ENCODE measurements around the gene PTOV1.

Gene PTOV1

GRCh38 chr19:49829721-49830120 lies 21.2 kb upstream of the PTOV1 start:
- Histone ChIP-seq H3K27ac (ENCODE audit: extremely low read depth, low read depth, low read length) (no peak overlapping the region), H3K4me1 (ENCODE audit: control insufficient read depth, insufficient read depth, low read length) (no peaks in the 10 kb centered on the region; the same call in 1 of the 2 replicates), H3K9me3 (ENCODE audit: control insufficient read depth, insufficient read depth, low read depth, low read length) (no peaks in the 10 kb centered on the region), H3K36me3 (ENCODE audit: control insufficient read depth in 2 of 2, insufficient read depth in 1 of 2, low read length in 2 of 2) (peaks cover 10 to 78% of the 10 kb centered on the region in 2 experiments; a peak in 2 of 3 replicates), H3K4me3 (ENCODE audit: low read depth, low read length) (no peak overlapping the region)
- TF ChIP-seq KLF17 (tag by site-specific recombination; IDR thresholded peaks at IDR 0.05) (no peak), ZIC2 (tag by site-specific recombination; IDR thresholded peaks at IDR 0.05) (no peak), PRDM4 (tag by site-specific recombination; IDR thresholded peaks at IDR 0.05) (no peak), ZNF747 (tag by site-specific recombination; IDR thresholded peaks at IDR 0.05) (no peak), FEZF1 (tag by site-specific recombination; IDR thresholded peaks at IDR 0.05) (no peak), ZNF501 (tag by site-specific recombination; IDR thresholded peaks at IDR 0.05) (no peak), ZNF621 (tag by site-specific recombination; IDR thresholded peaks at IDR 0.05) (no peak), ZNF624 (tag by site-specific recombination; IDR thresholded peaks at IDR 0.05) (no peak), ZNF292 (tag by site-specific recombination; IDR thresholded peaks at IDR 0.05; ENCODE audit: borderline replicate concordance, low read depth) (no peak)
- TF ChIP-seq, protein P1, sequence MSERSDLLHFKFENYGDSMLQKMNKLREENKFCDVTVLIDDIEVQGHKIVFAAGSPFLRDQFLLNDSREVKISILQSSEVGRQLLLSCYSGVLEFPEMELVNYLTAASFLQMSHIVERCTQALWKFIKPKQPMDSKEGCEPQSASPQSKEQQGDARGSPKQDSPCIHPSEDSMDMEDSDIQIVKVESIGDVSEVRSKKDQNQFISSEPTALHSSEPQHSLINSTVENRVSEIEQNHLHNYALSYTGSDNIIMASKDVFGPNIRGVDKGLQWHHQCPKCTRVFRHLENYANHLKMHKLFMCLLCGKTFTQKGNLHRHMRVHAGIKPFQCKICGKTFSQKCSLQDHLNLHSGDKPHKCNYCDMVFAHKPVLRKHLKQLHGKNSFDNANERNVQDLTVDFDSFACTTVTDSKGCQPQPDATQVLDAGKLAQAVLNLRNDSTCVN (tag by site-specific recombination; optimal IDR thresholded peaks at IDR 0.05), result no peak
- POLR2A ChIA-PET, result interaction anchor here (0.6 kb wide), 1 partner anchor 266 kb away, joined by 4 read pairs; no protein-coding TSS in a partner anchor
- CTCF ChIA-PET, result no interaction called here

DNA sequence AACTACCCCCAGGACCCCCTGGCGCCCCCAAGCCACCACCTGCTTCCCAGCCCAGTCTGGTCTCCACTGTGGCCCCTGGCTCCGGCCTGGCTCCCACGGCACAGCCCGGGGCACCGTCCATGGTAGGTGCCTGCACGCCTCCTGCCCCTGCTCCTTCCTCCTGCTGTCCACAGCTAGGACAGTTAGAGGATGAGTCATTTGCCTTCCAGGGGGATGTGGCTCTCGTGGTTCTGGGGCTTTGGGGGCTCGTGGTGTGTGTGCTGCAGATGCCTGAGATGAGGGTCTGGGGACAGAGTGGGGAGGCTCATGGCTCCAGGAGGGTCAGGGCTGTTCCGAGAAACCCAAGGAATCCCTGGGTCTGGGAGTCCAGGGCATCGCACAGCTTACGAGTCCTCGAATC lies 20.2 kb upstream of the PTOV1 start:
- Histone ChIP-seq H3K4me1 (ENCODE audit: control insufficient read depth, insufficient read depth, low read length) (no peaks in the 10 kb centered on the region), H3K9me3 (ENCODE audit: control insufficient read depth, insufficient read depth, low read depth, low read length) (no peaks in the 10 kb centered on the region), H3K36me3 (ENCODE audit: control insufficient read depth in 2 of 2, insufficient read depth in 1 of 2, low read length in 2 of 2) (peaks cover 6 to 89% of the 10 kb centered on the region in 2 experiments; a peak in 2 of 3 replicates), H3K27ac (ENCODE audit: extremely low read depth, low read depth, low read length) (0 out of 2 replicates have a peak overlapping the region, but pooled peaks have one; percentile 9), H3K4me3 (ENCODE audit: low read depth, low read length) (no peak overlapping the region)
- POLR2A ChIA-PET, result no interaction called here
- CTCF ChIA-PET, result no interaction called here
- no peak for TF ChIP-seq SCRT2 (tag by site-specific recombination; IDR thresholded peaks at IDR 0.05)
- no peak for TF ChIP-seq ZNF404 (tag by site-specific recombination; IDR thresholded peaks at IDR 0.05)
- TF ChIP-seq ZNF555 (tag by site-specific recombination; conservative IDR thresholded peaks at IDR 0.05), result no peak
- TF ChIP-seq ZBTB17 (tag by site-specific recombination; IDR thresholded peaks at IDR 0.05), result no peak
- no peak for TF ChIP-seq WT1 (tag by site-specific recombination; IDR thresholded peaks at IDR 0.05)
- TF ChIP-seq ZNF362 (tag by site-specific recombination; IDR thresholded peaks at IDR 0.05), result no peak
- no peak for TF ChIP-seq ZNF518A (tag by site-specific recombination; conservative IDR thresholded peaks at IDR 0.05; ENCODE audit: low read depth)
- no peak for TF ChIP-seq ZNF830 (tag by site-specific recombination; IDR thresholded peaks at IDR 0.05; ENCODE audit: low read depth)
- no peak for TF ChIP-seq ZNF629 (tag by site-specific recombination; IDR thresholded peaks at IDR 0.05)
- no peak for TF ChIP-seq ZNF202 (tag by site-specific recombination; IDR thresholded peaks at IDR 0.05; ENCODE audit: borderline replicate concordance)
- TF ChIP-seq ZSCAN16 (tag by site-specific recombination; IDR thresholded peaks at IDR 0.05), result no peak
- TF ChIP-seq, protein P2, sequence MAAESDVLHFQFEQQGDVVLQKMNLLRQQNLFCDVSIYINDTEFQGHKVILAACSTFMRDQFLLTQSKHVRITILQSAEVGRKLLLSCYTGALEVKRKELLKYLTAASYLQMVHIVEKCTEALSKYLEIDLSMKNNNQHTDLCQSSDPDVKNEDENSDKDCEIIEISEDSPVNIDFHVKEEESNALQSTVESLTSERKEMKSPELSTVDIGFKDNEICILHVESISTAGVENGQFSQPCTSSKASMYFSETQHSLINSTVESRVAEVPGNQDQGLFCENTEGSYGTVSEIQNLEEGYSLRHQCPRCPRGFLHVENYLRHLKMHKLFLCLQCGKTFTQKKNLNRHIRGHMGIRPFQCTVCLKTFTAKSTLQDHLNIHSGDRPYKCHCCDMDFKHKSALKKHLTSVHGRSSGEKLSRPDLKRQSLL (tag by site-specific recombination; IDR thresholded peaks at IDR 0.05), result no peak
- TF ChIP-seq ZNF133 (tag by site-specific recombination; IDR thresholded peaks at IDR 0.05), result no peak
- no peak for TF ChIP-seq ZNF132 (tag by site-specific recombination; IDR thresholded peaks at IDR 0.05; ENCODE audit: borderline replicate concordance)

Measured in HEK293 (cell line).